ENCODE results near the gene PLCB1.

Gene PLCB1

DNA sequence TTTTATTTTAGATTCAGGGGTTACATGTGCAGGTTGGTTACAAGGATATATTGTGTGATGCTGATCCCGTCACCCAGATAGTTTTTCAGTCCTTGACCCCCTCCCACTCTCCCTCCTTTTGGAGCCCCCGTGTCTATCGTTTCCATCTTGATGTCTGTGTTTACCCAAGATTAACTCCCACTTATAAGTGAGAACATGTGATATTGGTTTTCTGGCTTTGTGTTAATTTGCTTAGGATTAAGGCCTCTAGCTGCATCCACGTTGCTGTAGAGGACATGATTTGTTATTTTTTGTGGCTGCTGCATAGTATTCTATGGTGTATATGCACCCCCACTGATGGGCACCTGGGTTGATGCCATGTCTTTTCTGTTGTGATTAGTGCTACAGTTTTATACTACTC, 178.6 kb downstream of the PLCB1 start:
- in situ Hi-C loops (cut with HindIII; ENCODE audit: low sequenced_read_pairs) = no loop called here
- H3K4me3 ChIP-seq (ENCODE audit: low read depth, low read length) = no peak overlapping the region
- TF ChIP-seq, protein P1, sequence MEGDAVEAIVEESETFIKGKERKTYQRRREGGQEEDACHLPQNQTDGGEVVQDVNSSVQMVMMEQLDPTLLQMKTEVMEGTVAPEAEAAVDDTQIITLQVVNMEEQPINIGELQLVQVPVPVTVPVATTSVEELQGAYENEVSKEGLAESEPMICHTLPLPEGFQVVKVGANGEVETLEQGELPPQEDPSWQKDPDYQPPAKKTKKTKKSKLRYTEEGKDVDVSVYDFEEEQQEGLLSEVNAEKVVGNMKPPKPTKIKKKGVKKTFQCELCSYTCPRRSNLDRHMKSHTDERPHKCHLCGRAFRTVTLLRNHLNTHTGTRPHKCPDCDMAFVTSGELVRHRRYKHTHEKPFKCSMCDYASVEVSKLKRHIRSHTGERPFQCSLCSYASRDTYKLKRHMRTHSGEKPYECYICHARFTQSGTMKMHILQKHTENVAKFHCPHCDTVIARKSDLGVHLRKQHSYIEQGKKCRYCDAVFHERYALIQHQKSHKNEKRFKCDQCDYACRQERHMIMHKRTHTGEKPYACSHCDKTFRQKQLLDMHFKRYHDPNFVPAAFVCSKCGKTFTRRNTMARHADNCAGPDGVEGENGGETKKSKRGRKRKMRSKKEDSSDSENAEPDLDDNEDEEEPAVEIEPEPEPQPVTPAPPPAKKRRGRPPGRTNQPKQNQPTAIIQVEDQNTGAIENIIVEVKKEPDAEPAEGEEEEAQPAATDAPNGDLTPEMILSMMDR (IDR thresholded peaks at IDR 0.05; ENCODE audit: low read depth, low read length, missing control alignments) = no peak
- no peak for DNase-seq (ENCODE audit: low read depth)

DNA sequence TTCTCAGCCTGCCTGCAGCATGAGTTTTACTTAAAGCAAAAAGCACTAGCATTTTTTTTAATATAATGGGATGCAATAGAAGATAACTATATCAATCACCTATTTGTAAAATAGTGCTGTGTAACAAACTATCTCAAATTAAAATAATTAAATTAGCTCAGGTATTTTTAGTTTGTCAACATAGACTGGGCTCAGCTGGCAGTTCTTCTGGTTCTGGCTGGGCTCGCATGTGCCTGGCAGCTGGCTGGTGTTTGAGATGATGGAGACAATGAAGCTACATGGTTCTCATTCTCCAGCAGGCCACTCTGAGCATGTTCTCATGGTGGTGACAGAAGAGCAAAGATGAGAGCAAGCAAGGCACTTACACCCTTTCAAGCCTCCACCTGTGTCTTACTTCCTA, 181.0 kb downstream of the PLCB1 start:
- DNase-seq (ENCODE audit: low read depth) = no peak
- H3K4me3 ChIP-seq (ENCODE audit: low read depth, low read length) = no peak overlapping the region
- in situ Hi-C loops (cut with HindIII; ENCODE audit: low sequenced_read_pairs) = no loop called here
- TF ChIP-seq, protein P1 (IDR thresholded peaks at IDR 0.05; ENCODE audit: low read depth, low read length, missing control alignments) = no peak

DNA sequence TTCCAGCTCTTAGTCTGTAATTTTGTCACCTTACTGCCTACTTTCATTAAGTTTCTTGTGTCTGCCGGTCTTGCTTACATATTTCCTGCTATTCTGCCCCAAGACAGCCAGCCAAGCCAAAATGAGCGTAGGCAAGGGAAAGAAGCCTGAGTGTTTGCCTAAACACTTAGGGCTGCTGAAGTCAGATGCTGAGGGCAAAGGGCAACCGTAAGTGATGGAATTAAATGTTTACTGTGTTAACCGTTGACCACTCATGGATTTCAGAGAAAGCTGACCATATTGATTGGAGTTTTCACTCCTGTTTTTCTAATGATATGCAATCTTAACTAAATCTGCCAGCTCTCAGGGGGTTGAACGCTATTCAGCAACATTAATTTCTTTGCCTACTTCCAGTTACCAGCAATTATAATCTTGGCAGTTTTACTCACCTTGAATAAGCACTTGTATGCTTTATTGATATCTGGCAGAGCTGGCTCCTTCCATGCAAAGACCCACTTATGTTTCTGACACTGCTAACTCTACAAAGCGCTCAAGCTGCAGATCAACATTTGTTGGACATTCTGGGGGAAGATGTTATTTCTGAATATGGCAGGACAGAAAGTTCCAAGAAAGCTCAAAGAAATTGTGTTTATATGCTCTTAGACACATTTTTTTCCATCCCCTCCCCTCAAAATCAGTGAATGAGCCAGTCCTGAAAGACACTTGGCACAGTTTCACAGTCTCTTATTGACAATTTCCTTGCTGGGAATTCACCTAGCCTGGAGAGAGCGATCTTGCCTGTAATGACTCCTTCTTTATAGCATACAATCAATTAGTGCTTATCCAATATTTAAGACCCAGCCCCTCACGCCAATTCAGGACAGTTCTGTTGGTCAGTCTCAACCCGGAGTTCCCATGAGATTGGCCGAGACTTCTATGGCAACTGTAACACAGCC, 183.8 kb downstream of the PLCB1 start:
- H3K4me3 ChIP-seq (ENCODE audit: low read depth, low read length) = no peak overlapping the region
- in situ Hi-C loops (cut with HindIII; ENCODE audit: low sequenced_read_pairs) = no loop called here
- no peak for DNase-seq (ENCODE audit: low read depth)
- TF ChIP-seq, protein P1 (IDR thresholded peaks at IDR 0.05; ENCODE audit: low read depth, low read length, missing control alignments) = no peak

DNA sequence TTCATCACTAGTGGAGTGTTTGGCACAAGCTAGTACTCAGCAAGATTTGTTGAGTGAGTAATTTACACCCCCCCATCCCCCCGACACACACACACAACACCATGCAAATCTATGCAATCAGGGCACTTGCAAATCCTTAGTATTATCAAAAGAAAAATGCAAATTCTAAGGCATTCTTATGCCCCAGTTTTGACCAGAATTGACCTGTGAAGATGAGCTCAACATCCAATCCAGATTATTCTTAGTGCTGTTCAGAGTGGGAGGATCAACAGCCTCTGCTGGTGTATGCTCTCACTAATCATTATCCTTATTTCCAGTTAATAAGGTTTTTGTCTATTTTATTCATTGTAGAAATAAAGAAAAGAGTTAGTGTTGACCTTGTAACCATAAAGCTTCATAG, 185.4 kb downstream of the PLCB1 start:
- in situ Hi-C loops (cut with HindIII; ENCODE audit: low sequenced_read_pairs) = no loop called here
- DNase-seq (ENCODE audit: low read depth) = no peak
- H3K4me3 ChIP-seq (ENCODE audit: low read depth, low read length) = no peak overlapping the region
- TF ChIP-seq, protein P1 (IDR thresholded peaks at IDR 0.05; ENCODE audit: low read depth, low read length, missing control alignments) = no peak

DNA sequence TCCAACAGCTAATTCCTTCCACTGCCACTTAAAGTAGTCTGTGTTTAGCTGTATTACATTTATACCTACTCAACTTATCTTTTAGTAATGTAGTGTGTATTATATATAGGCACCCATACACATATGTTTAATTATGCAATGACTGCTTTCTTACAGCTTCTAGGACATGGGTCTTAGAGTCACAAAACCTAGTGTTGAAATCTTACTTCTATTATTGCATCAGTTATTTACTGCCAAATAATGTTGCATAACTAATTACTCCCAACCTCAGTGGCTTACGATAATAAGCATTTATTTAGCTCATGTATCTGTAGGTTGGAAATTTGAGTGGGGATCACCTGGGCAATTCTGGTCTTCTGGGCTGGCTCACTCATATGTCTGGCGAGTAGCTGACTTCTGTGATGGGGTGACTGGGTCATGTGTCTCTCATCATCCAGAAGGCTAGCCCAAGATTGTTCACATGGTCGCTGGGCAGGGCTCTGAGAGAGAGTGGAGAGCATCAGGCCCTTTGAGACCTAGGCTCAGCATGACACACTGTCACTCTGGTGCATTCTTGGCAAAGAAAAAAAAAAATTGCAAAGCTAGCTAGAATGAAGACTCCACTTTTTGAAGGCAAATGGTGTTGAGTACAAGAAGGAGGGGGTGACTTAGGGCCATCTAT, 187.0 kb downstream of the PLCB1 start:
- TF ChIP-seq, protein P1 (IDR thresholded peaks at IDR 0.05; ENCODE audit: low read depth, low read length, missing control alignments) = no peak
- in situ Hi-C loops (cut with HindIII; ENCODE audit: low sequenced_read_pairs) = no loop called here
- DNase-seq (ENCODE audit: low read depth) = no peak
- H3K4me3 ChIP-seq (ENCODE audit: low read depth, low read length) = no peak overlapping the region

DNA sequence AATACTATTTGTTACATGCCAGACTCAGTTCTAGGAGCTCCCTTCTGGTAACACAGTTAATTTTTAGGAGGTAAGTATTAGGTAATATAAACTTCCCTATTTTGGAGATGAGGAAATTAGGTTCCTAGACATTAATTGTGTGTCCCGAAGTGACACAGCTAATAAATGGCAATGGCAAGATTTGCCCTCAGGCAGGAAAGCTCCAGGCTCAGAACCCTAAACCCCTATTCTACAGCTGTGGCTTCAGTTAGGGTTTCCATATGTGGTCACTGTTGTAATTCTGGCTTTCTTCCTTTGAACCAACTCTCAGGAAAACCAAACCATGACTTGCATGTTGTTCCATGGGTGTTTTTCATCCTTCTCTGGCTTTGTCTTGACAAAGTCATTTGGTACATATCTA, 188.2 kb downstream of the PLCB1 start:
- no peak for DNase-seq (ENCODE audit: low read depth)
- H3K4me3 ChIP-seq (ENCODE audit: low read depth, low read length) = no peak overlapping the region
- in situ Hi-C loops (cut with HindIII; ENCODE audit: low sequenced_read_pairs) = no loop called here
- TF ChIP-seq, protein P1 (IDR thresholded peaks at IDR 0.05; ENCODE audit: low read depth, low read length, missing control alignments) = no peak
